ENCODE results near the gene CYB5RL.
"Not testable (repeated sequence)": the region's sequence is repeated elsewhere in the genome, so short reads cannot be mapped to it uniquely, and the experiment has no call there.

CYB5RL gene

DNA sequence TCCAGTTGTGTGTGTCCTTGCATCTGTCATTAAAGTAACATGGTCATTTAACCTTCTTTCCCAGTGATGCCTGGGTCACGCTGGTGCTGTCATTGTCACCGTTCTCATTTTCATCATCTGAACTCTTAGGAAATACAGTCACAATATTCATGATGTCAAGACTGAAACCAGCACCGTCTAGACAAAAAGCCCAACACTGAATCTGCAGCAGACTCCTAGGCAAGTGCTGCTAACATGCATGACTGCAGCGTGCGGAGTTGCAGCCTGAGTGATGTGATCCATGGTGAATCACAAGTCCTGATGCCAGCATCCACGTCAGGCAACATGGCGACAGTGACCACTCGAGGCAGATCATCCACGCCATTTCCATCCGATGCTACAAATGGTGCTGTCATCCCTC is 37.8 kb upstream of the CYB5RL start:
- in situ Hi-C loops (cut with HindIII; ENCODE audit: low sequenced_read_pairs): no loop called here
- no peak for TF ChIP-seq CTCF (IDR thresholded peaks at IDR 0.05; ENCODE audit: low read depth, low read length)
- H3K4me3 ChIP-seq (ENCODE audit: low read depth, low read length): no peak overlapping the region
- DNase-seq (ENCODE audit: low read depth, low spot score): no peak

DNA sequence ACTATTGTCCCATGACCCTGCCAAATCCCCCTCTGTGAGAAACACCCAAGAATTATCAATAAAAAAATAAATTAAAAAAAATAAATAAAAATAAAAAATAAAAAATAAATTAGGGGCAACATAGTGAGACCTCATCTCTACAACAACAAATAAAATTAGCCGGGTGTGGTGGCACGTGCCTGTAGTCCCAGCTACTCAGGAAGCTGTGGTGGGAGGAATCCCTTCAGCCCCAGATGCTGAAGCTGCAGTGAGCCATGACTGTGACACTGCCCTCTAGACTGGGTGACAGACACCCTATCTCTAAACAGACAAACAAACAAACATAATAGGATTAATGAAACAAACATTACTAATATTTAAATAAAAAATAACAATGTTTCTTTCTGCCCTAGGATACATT is 34.5 kb upstream of the CYB5RL start:
- TF ChIP-seq CTCF (IDR thresholded peaks at IDR 0.05; ENCODE audit: low read depth, low read length): no peak
- DNase-seq (ENCODE audit: low read depth, low spot score): no peak
- in situ Hi-C loops (cut with HindIII; ENCODE audit: low sequenced_read_pairs): no loop called here
- H3K4me3 ChIP-seq (ENCODE audit: low read depth, low read length): no peak overlapping the region

DNA sequence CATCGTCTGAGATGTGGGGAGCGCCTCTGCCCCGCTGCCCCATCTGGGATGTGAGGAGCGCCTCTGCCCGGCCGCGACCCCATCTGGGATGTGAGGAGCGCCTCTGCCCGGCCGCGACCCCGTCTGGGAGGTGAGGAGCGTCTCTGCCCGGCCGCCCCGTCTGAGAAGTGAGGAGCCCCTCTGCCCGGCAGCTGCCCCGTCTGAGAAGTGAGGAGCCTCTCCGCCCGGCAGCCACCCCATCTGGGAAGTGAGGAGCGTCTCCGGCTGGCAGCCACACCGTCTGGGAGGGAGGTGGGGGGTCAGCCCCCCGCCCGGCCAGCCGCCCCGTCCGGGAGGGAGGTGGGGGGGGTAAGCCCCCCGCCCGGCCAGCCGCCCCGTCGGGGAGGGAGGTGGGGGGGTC is 33.4 kb upstream of the CYB5RL start:
- in situ Hi-C loops (cut with HindIII; ENCODE audit: low sequenced_read_pairs); DNase-seq (ENCODE audit: low read depth, low spot score); H3K4me3 ChIP-seq (ENCODE audit: low read depth, low read length): not testable (repeated sequence)

DNA sequence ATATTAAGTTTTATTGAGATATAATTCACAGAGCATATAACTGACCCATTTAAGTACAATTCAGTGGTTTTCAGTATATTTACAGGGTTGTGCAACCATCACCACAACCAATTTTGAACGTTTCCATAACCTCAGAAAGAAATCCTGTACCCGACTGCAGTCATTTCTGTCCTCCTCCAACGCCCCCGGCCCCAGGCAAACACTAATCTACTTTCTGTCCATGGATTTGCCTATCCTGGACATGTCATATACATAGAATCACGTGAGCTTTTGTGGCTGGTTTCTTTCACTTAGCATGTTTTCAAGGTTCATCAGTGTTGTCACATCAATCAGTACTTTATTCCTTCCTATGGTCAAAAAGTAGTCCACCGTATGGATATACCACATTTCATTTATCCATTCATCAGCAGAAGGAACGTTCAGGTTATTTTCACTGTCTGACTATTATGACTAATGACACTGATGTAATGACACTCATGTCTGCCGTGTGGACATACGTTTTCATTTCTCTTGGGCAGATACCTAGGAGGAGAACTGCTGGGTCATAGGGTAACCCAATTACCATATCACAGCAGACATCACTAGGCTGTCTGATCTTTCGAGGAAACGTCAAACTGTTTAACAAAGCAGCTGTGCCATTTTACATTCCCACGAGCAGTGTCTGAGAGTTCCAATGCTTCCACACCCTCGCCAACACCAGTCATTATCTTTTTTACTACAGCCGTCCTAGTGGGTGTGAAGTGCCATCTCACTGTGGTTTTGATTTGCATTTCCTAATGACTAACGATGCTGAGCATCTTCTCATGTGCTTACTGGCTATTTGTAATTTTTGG is 30.9 kb upstream of the CYB5RL start:
- in situ Hi-C loops (cut with HindIII; ENCODE audit: low sequenced_read_pairs): no loop called here
- no peak overlapping the region for H3K4me3 ChIP-seq (ENCODE audit: low read depth, low read length)
- no peak for TF ChIP-seq CTCF (IDR thresholded peaks at IDR 0.05; ENCODE audit: low read depth, low read length)
- DNase-seq (ENCODE audit: low read depth, low spot score): no peak

GRCh38 chr1:54229281-54229891 is 29.6 kb upstream of the CYB5RL start:
- peak; percentile 49 for DNase-seq (ENCODE audit: low read depth, low spot score)
- in situ Hi-C loops (cut with HindIII; ENCODE audit: low sequenced_read_pairs): no loop called here
- TF ChIP-seq CTCF (IDR thresholded peaks at IDR 0.05; ENCODE audit: low read depth, low read length): no peak
- H3K4me3 ChIP-seq (ENCODE audit: low read depth, low read length): no peak overlapping the region

GRCh38 chr1:54228638-54229079 is 28.8 kb upstream of the CYB5RL start:
- TF ChIP-seq CTCF (IDR thresholded peaks at IDR 0.05; ENCODE audit: low read depth, low read length): no peak
- in situ Hi-C loops (cut with HindIII; ENCODE audit: low sequenced_read_pairs): no loop called here

DNA sequence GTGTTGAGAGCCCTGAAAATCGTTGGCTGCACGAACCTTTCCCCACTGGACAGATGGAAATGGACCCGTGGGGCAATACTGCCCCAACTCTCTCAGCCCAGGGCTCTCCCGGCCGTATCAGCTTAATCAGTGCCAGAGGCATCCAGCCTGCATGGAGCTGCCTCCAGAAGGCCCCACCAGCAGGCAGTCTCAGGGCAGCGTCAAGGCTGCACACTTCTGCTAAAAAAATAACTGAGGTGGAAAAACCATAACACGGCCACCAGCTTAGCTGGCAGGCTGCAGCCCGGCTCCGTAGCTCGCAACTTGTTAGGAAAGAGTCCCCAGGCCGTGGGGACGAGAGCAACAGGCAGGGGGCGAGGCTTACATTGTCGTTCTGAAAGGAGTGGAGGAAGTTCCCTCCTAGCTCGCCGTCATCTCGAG is 28.1 kb upstream of the CYB5RL start:
- in situ Hi-C loops (cut with HindIII; ENCODE audit: low sequenced_read_pairs): no loop called here
- TF ChIP-seq CTCF (IDR thresholded peaks at IDR 0.05; ENCODE audit: low read depth, low read length): no peak
- no peak overlapping the region for H3K4me3 ChIP-seq (ENCODE audit: low read depth, low read length)
- DNase-seq (ENCODE audit: low read depth, low spot score): no peak

More at GRCh38 chr1:54228638-54229079, 28.8 kb upstream of the CYB5RL start:
- H3K4me3 ChIP-seq (ENCODE audit: low read depth, low read length): no peak overlapping the region
- DNase-seq (ENCODE audit: low read depth, low spot score): no peak
